ENCODE data around the gene SHC4. TPM values are rescaled to one million over a fixed set of nuclear protein-coding genes. Genes with fewer than 3 reads are reported as not detected.

Gene SHC4
- total RNA-seq, 4 donors from 2014 or later = 0.63 to 4.7 (median 1.6) TPM

DNA sequence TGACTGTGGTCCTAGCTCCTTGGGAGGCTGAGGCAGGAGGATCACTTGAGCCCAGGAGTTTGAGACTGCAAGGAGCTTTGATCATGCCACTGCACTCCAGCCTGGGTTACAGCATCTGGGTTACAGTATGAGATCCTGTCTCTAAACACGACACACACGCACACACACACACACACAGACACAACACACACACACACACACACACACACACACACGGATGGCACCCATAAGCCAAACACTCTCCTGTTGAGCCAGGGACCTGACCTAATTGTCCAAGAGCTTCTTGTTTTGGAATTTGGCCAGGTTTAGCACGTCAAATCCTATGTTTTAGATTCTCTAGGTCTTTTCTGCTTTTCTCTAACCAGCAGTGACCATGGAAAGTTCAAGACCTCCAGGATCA is 59.0 kb downstream of the SHC4 start:
- no peak overlapping the region for H3K4me3 ChIP-seq (ENCODE audit: low read depth, poor library complexity, severe bottlenecking)
- DNase-seq (ENCODE audit: low spot score in 2 of 2) = no peak
- 88 to 92% methylated on average over 4 of the region's 4 CpGs for WGBS, 2 donors
- intact Hi-C loops (cut with DNase I; ENCODE audit: low total_unique reads) = loop anchor here (5.0 kb wide), 1 partner anchor 918 kb away; no protein-coding TSS in a partner anchor
- TF ChIP-seq CTCF (IDR thresholded peaks at IDR 0.05) = no peak
- no peak for TF ChIP-seq POLR2A (IDR thresholded peaks at IDR 0.05)

DNA sequence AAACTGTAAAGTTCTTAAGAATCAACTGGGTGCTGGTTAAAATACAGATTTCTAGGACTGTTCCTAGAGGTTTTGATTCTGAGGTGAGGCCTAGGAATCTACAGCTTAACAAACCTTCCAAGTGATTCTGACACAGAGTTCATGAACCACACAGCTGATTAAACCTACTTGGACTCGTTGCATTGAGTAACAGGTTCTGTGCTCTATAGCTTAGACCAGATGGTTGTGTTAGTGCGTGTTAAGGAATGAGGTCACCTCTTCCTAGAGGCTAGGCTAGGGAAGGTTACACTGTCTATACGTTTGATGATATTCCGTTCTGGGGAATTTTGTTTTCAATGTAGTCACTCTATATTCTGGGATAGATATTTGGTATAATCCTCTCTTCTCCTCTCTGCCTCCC is 63.9 kb downstream of the SHC4 start:
- no peak overlapping the region for H3K4me3 ChIP-seq (ENCODE audit: low read depth, poor library complexity, severe bottlenecking)
- WGBS, 2 donors = 79 to 85% methylated on average over 4 of the region's 4 CpGs
- TF ChIP-seq CTCF (IDR thresholded peaks at IDR 0.05) (no peak), POLR2A (IDR thresholded peaks at IDR 0.05) (no peak)
- intact Hi-C loops (cut with DNase I; ENCODE audit: low total_unique reads) = no loop called here
- DNase-seq (ENCODE audit: low spot score in 2 of 2) = no peak

- intact Hi-C loops (cut with DNase I; ENCODE audit: low total_unique reads) = no loop called here
- WGBS, 2 donors = 61 to 64% methylated on average over 2 of the region's 2 CpGs
- DNase-seq (ENCODE audit: low spot score in 2 of 2) = no peak
- TF ChIP-seq POLR2A (IDR thresholded peaks at IDR 0.05) (no peak), CTCF (IDR thresholded peaks at IDR 0.05) (no peak)
- no peak overlapping the region for H3K4me3 ChIP-seq (ENCODE audit: low read depth, poor library complexity, severe bottlenecking)
These were observed 65.3 kb downstream of the SHC4 start for GRCh38 chr15:48898446-48898845.

DNA sequence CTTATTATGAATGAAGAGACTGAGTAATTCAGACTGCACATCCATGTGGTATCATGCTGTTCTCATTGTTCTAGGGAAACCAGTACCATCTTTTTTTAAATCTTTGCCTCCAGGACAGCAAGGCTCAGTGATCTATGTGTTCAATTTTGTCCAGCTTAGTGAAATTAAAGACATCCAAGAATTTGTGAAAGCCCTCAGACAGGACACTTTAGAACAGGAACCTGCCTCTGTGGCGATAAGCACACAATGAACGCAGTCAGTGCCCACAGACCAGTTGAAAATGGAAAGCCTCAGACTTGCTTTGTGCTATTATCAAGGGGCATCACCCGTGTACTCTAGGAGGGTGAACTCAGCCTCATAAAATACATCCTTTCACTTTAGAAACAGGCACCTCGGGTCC is 65.7 kb downstream of the SHC4 start:
- intact Hi-C loops (cut with DNase I; ENCODE audit: low total_unique reads) = no loop called here
- DNase-seq (ENCODE audit: low spot score in 2 of 2) = no peak
- no peak overlapping the region for H3K4me3 ChIP-seq (ENCODE audit: low read depth, poor library complexity, severe bottlenecking)
- TF ChIP-seq CTCF (IDR thresholded peaks at IDR 0.05) (no peak), POLR2A (IDR thresholded peaks at IDR 0.05) (no peak)
- WGBS, 2 donors = 59 to 63% methylated on average over 4 of the region's 4 CpGs

DNA sequence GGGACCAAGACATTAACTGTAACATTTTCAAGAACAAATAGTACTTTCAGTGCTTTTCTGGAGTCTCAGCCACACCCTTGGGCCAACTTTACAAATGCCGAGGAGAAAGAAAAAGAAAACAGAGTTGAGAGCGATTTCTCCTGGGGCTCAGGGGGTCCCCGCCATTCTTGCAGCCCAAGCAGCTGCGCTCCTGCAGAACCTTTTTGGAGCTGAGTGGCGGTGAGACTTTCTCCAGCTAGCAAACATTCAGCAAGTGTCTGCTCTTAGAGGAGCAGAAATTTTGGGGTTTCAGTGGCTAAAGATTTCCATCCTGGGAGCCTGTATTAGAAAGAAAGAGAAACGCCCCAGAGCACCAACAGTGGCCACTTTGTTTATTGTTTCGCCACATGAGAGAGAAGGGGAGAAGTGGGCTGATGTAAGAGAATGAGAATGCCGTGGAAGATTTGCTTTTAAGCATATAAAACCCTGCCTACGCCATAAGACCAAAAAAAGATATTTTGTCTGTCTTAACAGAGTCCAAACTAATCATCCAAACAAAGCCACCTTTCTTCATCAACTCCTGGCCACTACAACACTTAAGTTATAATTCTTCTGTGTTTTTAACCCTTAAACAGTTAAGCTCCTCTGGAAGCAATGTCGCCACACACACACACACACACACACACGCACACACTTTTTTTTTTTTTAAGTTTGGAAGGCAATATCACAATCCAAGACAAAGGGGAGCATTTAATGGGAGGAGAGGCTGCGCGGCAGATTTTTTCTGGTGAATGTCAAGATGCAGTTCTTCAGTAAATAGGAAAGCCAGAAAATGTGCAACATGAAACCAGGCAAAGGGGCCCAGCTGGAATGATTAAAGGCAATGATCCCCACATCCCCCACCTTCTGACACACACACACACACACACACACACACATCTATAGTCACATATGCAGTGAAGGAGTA is 66.6 kb downstream of the SHC4 start:
- TF ChIP-seq CTCF (IDR thresholded peaks at IDR 0.05) (no peak), POLR2A (IDR thresholded peaks at IDR 0.05) (no peak)
- intact Hi-C loops (cut with DNase I; ENCODE audit: low total_unique reads) = no loop called here
- DNase-seq (ENCODE audit: low spot score in 2 of 2) = no peak
- 31 to 40% methylated on average over 13 of the region's 13 CpGs for WGBS, 2 donors
- no peak overlapping the region for H3K4me3 ChIP-seq (ENCODE audit: low read depth, poor library complexity, severe bottlenecking)

All from lower leg skin (tissue), 4 donors.